ENCODE measurements around the gene CCDC178.

CCDC178 gene

GRCh38 chr18:33288082-33288716, 152.3 kb downstream of the CCDC178 start:
- Histone ChIP-seq H3K4me3 (replicated peaks; ENCODE audit: insufficient read depth, low read length) (no peak overlapping the region), H3K27me3 (ENCODE audit: insufficient read depth, poor library complexity, severe bottlenecking) (no peaks in the 10 kb centered on the region), H3K27ac (replicated peaks) (no peak overlapping the region)
- no peak for TF ChIP-seq POLR2AphosphoS5 (IDR thresholded peaks at IDR 0.05; ENCODE audit: low read depth)
- TF ChIP-seq REST (IDR thresholded peaks at IDR 0.05; ENCODE audit: insufficient replicate concordance, low read depth): no peak
- TF ChIP-seq, protein P1, sequence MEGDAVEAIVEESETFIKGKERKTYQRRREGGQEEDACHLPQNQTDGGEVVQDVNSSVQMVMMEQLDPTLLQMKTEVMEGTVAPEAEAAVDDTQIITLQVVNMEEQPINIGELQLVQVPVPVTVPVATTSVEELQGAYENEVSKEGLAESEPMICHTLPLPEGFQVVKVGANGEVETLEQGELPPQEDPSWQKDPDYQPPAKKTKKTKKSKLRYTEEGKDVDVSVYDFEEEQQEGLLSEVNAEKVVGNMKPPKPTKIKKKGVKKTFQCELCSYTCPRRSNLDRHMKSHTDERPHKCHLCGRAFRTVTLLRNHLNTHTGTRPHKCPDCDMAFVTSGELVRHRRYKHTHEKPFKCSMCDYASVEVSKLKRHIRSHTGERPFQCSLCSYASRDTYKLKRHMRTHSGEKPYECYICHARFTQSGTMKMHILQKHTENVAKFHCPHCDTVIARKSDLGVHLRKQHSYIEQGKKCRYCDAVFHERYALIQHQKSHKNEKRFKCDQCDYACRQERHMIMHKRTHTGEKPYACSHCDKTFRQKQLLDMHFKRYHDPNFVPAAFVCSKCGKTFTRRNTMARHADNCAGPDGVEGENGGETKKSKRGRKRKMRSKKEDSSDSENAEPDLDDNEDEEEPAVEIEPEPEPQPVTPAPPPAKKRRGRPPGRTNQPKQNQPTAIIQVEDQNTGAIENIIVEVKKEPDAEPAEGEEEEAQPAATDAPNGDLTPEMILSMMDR (IDR thresholded peaks at IDR 0.05; ENCODE audit: insufficient read depth, low read length): no peak
- no peak for TF ChIP-seq SPI1 (IDR thresholded peaks at IDR 0.05; ENCODE audit: borderline replicate concordance, low read depth)
- no peak for TF ChIP-seq GABPA (IDR thresholded peaks at IDR 0.05; ENCODE audit: low read depth)
- DNase-seq (ENCODE audit: low read depth in 1 of 2, low spot score in 1 of 2): no peak

DNA sequence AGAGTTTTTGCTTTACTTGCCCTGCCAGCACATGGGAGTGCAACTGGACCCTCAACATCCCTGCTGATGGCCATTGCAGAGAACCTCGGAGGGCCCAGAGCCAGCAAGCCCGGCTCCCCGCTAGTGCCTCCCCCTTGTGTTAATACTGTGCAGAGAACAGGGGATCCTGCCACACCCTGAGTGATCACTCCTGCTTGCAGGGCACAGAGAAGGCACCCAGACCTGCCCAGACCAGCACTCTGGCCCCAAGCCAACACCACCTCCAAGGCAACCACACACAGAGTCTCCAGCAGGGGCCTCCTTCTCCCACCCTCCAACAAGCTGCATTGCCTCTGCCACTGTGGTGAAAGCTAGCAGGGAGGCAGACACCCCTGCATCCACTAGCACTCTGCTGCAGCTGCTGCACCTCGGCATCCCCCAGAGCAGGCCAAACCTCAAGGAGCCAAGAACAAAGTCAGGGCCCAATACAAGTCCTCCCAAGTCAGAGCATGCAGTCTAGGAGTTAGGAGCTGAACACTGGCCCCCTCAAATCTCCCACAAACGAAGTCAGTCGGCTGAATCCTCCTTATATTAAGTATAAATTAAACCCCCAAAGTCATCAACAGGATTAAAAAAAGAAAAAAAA, 157.7 kb downstream of the CCDC178 start:
- no peak overlapping the region for H3K4me3 ChIP-seq (replicated peaks; ENCODE audit: insufficient read depth, low read length)
- TF ChIP-seq SPI1 (IDR thresholded peaks at IDR 0.05; ENCODE audit: borderline replicate concordance, low read depth) (no peak), POLR2AphosphoS5 (IDR thresholded peaks at IDR 0.05; ENCODE audit: low read depth) (no peak), REST (IDR thresholded peaks at IDR 0.05; ENCODE audit: insufficient replicate concordance, low read depth) (no peak), GABPA (IDR thresholded peaks at IDR 0.05; ENCODE audit: low read depth) (no peak)
- TF ChIP-seq, protein P1 (IDR thresholded peaks at IDR 0.05; ENCODE audit: insufficient read depth, low read length): no peak
- DNase-seq (ENCODE audit: low read depth in 1 of 2, low spot score in 1 of 2): no peak
- no peaks in the 10 kb centered on the region for H3K27me3 ChIP-seq (ENCODE audit: insufficient read depth, poor library complexity, severe bottlenecking)
- H3K27ac ChIP-seq (replicated peaks): no peak overlapping the region

GRCh38 chr18:33282142-33282541, 158.4 kb downstream of the CCDC178 start:
- no peak for TF ChIP-seq REST (IDR thresholded peaks at IDR 0.05; ENCODE audit: insufficient replicate concordance, low read depth)
- no peak for TF ChIP-seq SPI1 (IDR thresholded peaks at IDR 0.05; ENCODE audit: borderline replicate concordance, low read depth)
- TF ChIP-seq, protein P1 (IDR thresholded peaks at IDR 0.05; ENCODE audit: insufficient read depth, low read length): no peak
- no peak for TF ChIP-seq POLR2AphosphoS5 (IDR thresholded peaks at IDR 0.05; ENCODE audit: low read depth)
- no peak for TF ChIP-seq GABPA (IDR thresholded peaks at IDR 0.05; ENCODE audit: low read depth)
- DNase-seq (ENCODE audit: low read depth in 1 of 2, low spot score in 1 of 2): no peak
- Histone ChIP-seq H3K27me3 (ENCODE audit: insufficient read depth, poor library complexity, severe bottlenecking) (no peaks in the 10 kb centered on the region), H3K27ac (replicated peaks) (no peak overlapping the region), H3K4me3 (replicated peaks; ENCODE audit: insufficient read depth, low read length) (no peak overlapping the region)

All from HL-60 (cell line).